ENCODE results near the gene AMPD1.

Gene AMPD1

GRCh38 chr1:114627107-114627506 lies 68.2 kb downstream of the AMPD1 start:
- DNase-seq = no peak

- no peak for DNase-seq
Observed at GRCh38 chr1:114623364-114623763, 72.0 kb downstream of the AMPD1 start.
